ENCODE results near the gene RAMACL. TPM values are rescaled to one million over a fixed set of nuclear protein-coding genes. Genes with fewer than 3 reads are reported as not detected.
A peak's percentile ranks its signal among the peaks of the same experiment; 100 is the strongest.

Gene RAMACL
- total RNA-seq, 1 donor from 2014 or later = 1.2 TPM

- peaks cover 10% of the 10 kb centered on the region for H3K36me3 Mint-ChIP-seq (ENCODE audit: low read depth, unreplicated experiment)
- H3K4me3 Mint-ChIP-seq (ENCODE audit: unreplicated experiment) = no peak overlapping the region
- H3K27ac ChIP-seq (ENCODE audit: low read depth, low read length) = peak overlapping the region; percentile 78
- no peak overlapping the region for H2AFZ ChIP-seq (ENCODE audit: low read depth, low read length)
- H3K4me3 ChIP-seq (ENCODE audit: insufficient read depth, low read depth, low read length) = no peak overlapping the region
- H4K20me1 ChIP-seq (ENCODE audit: insufficient read depth, low read length) = peaks cover 12% of the 10 kb centered on the region
- no peaks in the 10 kb centered on the region for H3K27me3 ChIP-seq (ENCODE audit: insufficient read depth, low read length)
- peak overlapping the region; percentile 47 for H3K4me2 ChIP-seq (ENCODE audit: low read length)
- DNase-seq (ENCODE audit: low read depth) (peak; percentile 99), FAIRE-seq (peak; percentile 99)
- no peaks in the 10 kb centered on the region for H3K9me3 Mint-ChIP-seq (ENCODE audit: unreplicated experiment)
- H3K4me1 ChIP-seq (ENCODE audit: insufficient read depth, low read length) = peaks cover 22% of the 10 kb centered on the region
- TF ChIP-seq EZH2 (IDR thresholded peaks at IDR 0.05; ENCODE audit: insufficient read depth, low read length) = no peak
- TF ChIP-seq, protein P1, sequence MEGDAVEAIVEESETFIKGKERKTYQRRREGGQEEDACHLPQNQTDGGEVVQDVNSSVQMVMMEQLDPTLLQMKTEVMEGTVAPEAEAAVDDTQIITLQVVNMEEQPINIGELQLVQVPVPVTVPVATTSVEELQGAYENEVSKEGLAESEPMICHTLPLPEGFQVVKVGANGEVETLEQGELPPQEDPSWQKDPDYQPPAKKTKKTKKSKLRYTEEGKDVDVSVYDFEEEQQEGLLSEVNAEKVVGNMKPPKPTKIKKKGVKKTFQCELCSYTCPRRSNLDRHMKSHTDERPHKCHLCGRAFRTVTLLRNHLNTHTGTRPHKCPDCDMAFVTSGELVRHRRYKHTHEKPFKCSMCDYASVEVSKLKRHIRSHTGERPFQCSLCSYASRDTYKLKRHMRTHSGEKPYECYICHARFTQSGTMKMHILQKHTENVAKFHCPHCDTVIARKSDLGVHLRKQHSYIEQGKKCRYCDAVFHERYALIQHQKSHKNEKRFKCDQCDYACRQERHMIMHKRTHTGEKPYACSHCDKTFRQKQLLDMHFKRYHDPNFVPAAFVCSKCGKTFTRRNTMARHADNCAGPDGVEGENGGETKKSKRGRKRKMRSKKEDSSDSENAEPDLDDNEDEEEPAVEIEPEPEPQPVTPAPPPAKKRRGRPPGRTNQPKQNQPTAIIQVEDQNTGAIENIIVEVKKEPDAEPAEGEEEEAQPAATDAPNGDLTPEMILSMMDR (IDR thresholded peaks at IDR 0.05; ENCODE audit: insufficient read depth, low read depth, low read length) = no peak
- H3K79me2 ChIP-seq (ENCODE audit: insufficient read depth, low read length) = peaks cover 36% of the 10 kb centered on the region
- H3K9me3 ChIP-seq (ENCODE audit: insufficient read depth, low read depth, low read length) = no peaks in the 10 kb centered on the region
- no peaks in the 10 kb centered on the region for H3K27me3 Mint-ChIP-seq (ENCODE audit: low read depth, unreplicated experiment)
- peak overlapping the region; percentile 87 for H3K27ac Mint-ChIP-seq (ENCODE audit: unreplicated experiment)
- H3K9ac ChIP-seq (ENCODE audit: low read length) = peak overlapping the region; percentile 45
- H3K4me1 Mint-ChIP-seq (ENCODE audit: low read depth, unreplicated experiment) = peaks cover 11% of the 10 kb centered on the region
- no peaks in the 10 kb centered on the region for H3K36me3 ChIP-seq (ENCODE audit: insufficient read depth, low read length)
Observed at GRCh38 chr6:166567107-166567506, 19.4 kb downstream of the RAMACL start.

GRCh38 chr6:166566026-166567011 is 20.2 kb downstream of the RAMACL start:
- Histone ChIP-seq H3K27ac (ENCODE audit: low read depth, low read length) (peak overlapping the region; percentile 66), H3K27me3 (ENCODE audit: insufficient read depth, low read length) (no peaks in the 10 kb centered on the region), H3K36me3 (ENCODE audit: insufficient read depth, low read length) (no peaks in the 10 kb centered on the region), H3K79me2 (ENCODE audit: insufficient read depth, low read length) (peaks cover 36% of the 10 kb centered on the region), H4K20me1 (ENCODE audit: insufficient read depth, low read length) (peaks cover 12% of the 10 kb centered on the region), H3K4me3 (ENCODE audit: insufficient read depth, low read depth, low read length) (no peak overlapping the region), H3K4me2 (ENCODE audit: low read length) (peak overlapping the region; percentile 47), H3K9me3 (ENCODE audit: insufficient read depth, low read depth, low read length) (no peaks in the 10 kb centered on the region), H3K9ac (ENCODE audit: low read length) (peak overlapping the region; percentile 45), H3K4me1 (ENCODE audit: insufficient read depth, low read length) (peaks cover 20% of the 10 kb centered on the region), H2AFZ (ENCODE audit: low read depth, low read length) (no peak overlapping the region)
- DNase-seq (ENCODE audit: low read depth) (no peak), FAIRE-seq (no peak)
- H3K9me3 Mint-ChIP-seq (ENCODE audit: unreplicated experiment) = no peaks in the 10 kb centered on the region
- H3K27ac Mint-ChIP-seq (ENCODE audit: unreplicated experiment) = no peak overlapping the region
- H3K36me3 Mint-ChIP-seq (ENCODE audit: low read depth, unreplicated experiment) = peaks cover 13% of the 10 kb centered on the region
- peaks cover 13% of the 10 kb centered on the region for H3K4me1 Mint-ChIP-seq (ENCODE audit: low read depth, unreplicated experiment)
- H3K27me3 Mint-ChIP-seq (ENCODE audit: low read depth, unreplicated experiment) = no peaks in the 10 kb centered on the region
- no peak for TF ChIP-seq EZH2 (IDR thresholded peaks at IDR 0.05; ENCODE audit: insufficient read depth, low read length)
- TF ChIP-seq, protein P1 (IDR thresholded peaks at IDR 0.05; ENCODE audit: insufficient read depth, low read depth, low read length) = no peak
- H3K4me3 Mint-ChIP-seq (ENCODE audit: unreplicated experiment) = no peak overlapping the region

Measured in astrocyte (in vitro differentiated cells and primary cell).